Endodermal cell (in vitro differentiated cells): ENCODE measurements around the gene ZFP91. TPM values are rescaled to one million over a fixed set of nuclear protein-coding genes. Genes with fewer than 3 reads are reported as not detected.

Experiments used
- DNase-seq: peaks from one replicate; pipeline ENCODE4 v3.0.0-alpha.2; 2017
- H3K27ac ChIP-seq: 2 replicates; pipeline ENCODE4 v1.5.1; 2013; ENCODE audit warnings: mild to moderate bottlenecking, low read depth, low read length, moderate library complexity
- H3K27me3 ChIP-seq: 2 replicates; pipeline ENCODE4 v1.6.1; 2013; ENCODE audit warnings: mild to moderate bottlenecking, low read length, moderate library complexity; ENCODE audit not compliant: insufficient read depth, control insufficient read depth, poor library complexity, severe bottlenecking
- H3K36me3 ChIP-seq: 2 replicates; pipeline ENCODE4 v1.7.0; 2013; ENCODE audit warnings: mild to moderate bottlenecking, low read length, moderate library complexity; ENCODE audit not compliant: control insufficient read depth, insufficient read depth
- H3K4me1 ChIP-seq: one replicate; pipeline ENCODE4 v1.7.0; 2013; ENCODE audit warnings: low read length; ENCODE audit not compliant: control insufficient read depth, insufficient read depth
- H3K4me3 ChIP-seq: 2 replicates; pipeline ENCODE4 v1.5.1; 2013; ENCODE audit warnings: mild to moderate bottlenecking, low read length, moderate library complexity
- H3K9ac ChIP-seq: 2 replicates; pipeline ENCODE4 v1.6.1; 2013; ENCODE audit warnings: mild to moderate bottlenecking, low read length, moderate library complexity; ENCODE audit not compliant: poor library complexity, severe bottlenecking; ENCODE audit errors: extremely low read depth
- H3K9me3 ChIP-seq: 2 replicates; pipeline ENCODE4 v1.6.1; 2013; ENCODE audit warnings: mild to moderate bottlenecking, low read length, moderate library complexity; ENCODE audit not compliant: control insufficient read depth
- H3K27ac Mint-ChIP-seq: 2 replicates; pipeline ENCODE4 v1.8.0; 2020; ENCODE audit warnings: mixed read lengths
- H3K27me3 Mint-ChIP-seq: 2 replicates; pipeline ENCODE4 v1.8.0; 2021; ENCODE audit warnings: mild to moderate bottlenecking, mixed read lengths; ENCODE audit not compliant: insufficient read depth
- H3K36me3 Mint-ChIP-seq: 2 replicates; pipeline ENCODE4 v1.8.0; 2020; ENCODE audit warnings: low read depth, mixed read lengths
- H3K4me1 Mint-ChIP-seq: 2 replicates; pipeline ENCODE4 v1.8.0; 2020; ENCODE audit warnings: mixed read lengths
- H3K4me3 Mint-ChIP-seq: 2 replicates; pipeline ENCODE4 v1.8.0; 2020; ENCODE audit warnings: mild to moderate bottlenecking, moderate library complexity, mixed read lengths
- H3K9me3 Mint-ChIP-seq: 2 replicates; pipeline ENCODE4 v1.8.0; 2020; ENCODE audit warnings: mild to moderate bottlenecking, mixed read lengths
- WGBS, 2 experiments: methylation state at CpG; one replicate each; pipeline versions ENCODE4 v1.1.5 to v1.1.7; 2013; ENCODE audit warnings: missing lambda C conversion rate in 2 of 2, mixed read lengths in 1 of 2; ENCODE audit not compliant: insufficient coverage in 1 of 2, insufficient read length in 1 of 2; 5-methylcytosine and 5-hydroxymethylcytosine counted together
- total RNA-seq, 2 donors: library from RNA; stranded (reverse); fragmentation: NEBNext Ultra II Directional in 1 of 2; extraction: Animal tissue kit (Norgen Biotek cat#: 25700) in 1 of 2; gene quantifications; 2 replicates in 1 of 2; 3 replicates in 1 of 2; pipeline ENCODE4 v1.2.1, GENCODE V29; 2021
- TF ChIP-seq, protein P1 (sequence below): fragments of 200-600 bp; sonication (generic); conservative IDR thresholded peaks from 2 replicates; pipeline ENCODE4 v1.5.0; 2021; ENCODE audit warnings: antibody characterized with exemption, mild to moderate bottlenecking

ZFP91 gene
- total RNA-seq, 2 donors from 2014 or later: 28.0 to 31.0 TPM

DNA sequence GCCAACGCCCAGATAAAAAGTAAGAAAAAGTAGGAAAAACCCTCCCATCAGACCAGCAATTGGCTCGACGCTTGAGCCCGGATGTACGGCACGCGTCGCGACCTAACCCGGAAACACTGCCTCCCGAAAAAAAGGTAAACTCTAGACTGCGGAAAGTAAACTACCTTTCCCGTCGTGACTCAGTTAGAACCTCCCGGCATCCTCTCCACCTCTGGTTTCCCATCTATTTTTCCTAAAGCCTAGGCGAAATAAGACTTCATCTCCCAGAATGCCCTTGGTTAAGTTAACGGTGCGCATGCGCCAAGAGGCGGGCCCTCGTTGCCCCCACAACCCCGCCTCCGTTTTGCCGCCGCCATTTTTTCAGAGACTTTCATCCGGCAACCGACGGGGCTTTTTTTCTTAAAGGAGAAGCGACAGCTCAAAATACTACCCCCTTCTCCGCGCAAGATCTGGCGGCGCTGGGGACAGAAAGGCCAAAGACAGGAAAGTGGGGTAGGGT, 678 bp upstream of the ZFP91 start:
- Mint-ChIP-seq H3K27ac (peak overlapping the region; percentile 100), H3K36me3 (peaks cover 4% of the 10 kb centered on the region), H3K9me3 (no peaks in the 10 kb centered on the region), H3K4me1 (peaks cover 40% of the 10 kb centered on the region), H3K27me3 (no peaks in the 10 kb centered on the region), H3K4me3 (peak overlapping the region; percentile 96)
- H3K36me3 ChIP-seq: peaks cover 5% of the 10 kb centered on the region
- TF ChIP-seq, protein P1, sequence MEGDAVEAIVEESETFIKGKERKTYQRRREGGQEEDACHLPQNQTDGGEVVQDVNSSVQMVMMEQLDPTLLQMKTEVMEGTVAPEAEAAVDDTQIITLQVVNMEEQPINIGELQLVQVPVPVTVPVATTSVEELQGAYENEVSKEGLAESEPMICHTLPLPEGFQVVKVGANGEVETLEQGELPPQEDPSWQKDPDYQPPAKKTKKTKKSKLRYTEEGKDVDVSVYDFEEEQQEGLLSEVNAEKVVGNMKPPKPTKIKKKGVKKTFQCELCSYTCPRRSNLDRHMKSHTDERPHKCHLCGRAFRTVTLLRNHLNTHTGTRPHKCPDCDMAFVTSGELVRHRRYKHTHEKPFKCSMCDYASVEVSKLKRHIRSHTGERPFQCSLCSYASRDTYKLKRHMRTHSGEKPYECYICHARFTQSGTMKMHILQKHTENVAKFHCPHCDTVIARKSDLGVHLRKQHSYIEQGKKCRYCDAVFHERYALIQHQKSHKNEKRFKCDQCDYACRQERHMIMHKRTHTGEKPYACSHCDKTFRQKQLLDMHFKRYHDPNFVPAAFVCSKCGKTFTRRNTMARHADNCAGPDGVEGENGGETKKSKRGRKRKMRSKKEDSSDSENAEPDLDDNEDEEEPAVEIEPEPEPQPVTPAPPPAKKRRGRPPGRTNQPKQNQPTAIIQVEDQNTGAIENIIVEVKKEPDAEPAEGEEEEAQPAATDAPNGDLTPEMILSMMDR: no peak
- WGBS, 2 experiments: 0% methylated on average over 15 to 33 of the region's 33 CpGs
- DNase-seq: peak; percentile 95
- no peaks in the 10 kb centered on the region for H3K4me1 ChIP-seq
- peak overlapping the region; percentile 91 for H3K4me3 ChIP-seq
- H3K27me3 ChIP-seq: no peaks in the 10 kb centered on the region
- H3K27ac ChIP-seq: peak overlapping the region; percentile 100
- H3K9me3 ChIP-seq: no peaks in the 10 kb centered on the region
- H3K9ac ChIP-seq: peak overlapping the region; percentile 100

DNA sequence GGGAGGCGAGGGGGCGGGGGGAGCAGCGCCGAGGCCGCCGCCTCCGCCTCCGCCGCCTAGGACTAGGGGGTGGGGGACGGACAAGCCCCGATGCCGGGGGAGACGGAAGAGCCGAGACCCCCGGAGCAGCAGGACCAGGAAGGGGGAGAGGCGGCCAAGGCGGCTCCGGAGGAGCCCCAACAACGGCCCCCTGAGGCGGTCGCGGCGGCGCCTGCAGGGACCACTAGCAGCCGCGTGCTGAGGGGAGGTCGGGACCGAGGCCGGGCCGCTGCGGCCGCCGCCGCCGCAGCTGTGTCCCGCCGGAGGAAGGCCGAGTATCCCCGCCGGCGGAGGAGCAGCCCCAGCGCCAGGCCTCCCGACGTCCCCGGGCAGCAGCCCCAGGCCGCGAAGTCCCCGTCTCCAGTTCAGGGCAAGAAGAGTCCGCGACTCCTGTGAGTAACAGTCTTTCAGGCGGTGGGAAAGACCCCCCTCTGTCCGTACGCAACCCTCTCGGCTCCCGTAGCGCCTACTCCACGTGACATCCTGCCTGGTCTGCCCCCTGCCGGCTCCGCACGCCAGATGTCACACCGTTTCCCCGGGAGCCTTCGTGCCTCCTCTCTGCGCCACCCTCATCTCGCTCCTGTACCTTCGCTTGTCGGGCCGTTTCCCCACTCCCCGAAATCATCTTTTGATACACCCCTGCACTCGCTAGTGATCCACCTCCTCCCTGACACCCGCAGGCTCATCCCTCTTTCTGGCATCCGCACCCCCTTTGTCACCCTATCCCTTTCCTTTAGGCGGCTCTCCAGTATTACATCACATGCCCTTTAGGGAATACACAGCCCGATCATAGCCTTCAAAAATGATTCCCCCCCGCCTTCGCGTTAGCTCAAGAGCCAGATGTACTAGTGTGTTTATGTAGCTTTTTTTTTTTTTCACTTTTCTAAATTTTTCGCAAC, 598 bp downstream of the ZFP91 start:
- Histone ChIP-seq H3K27ac (peak overlapping the region; percentile 95), H3K9me3 (no peaks in the 10 kb centered on the region), H3K36me3 (peaks cover 5% of the 10 kb centered on the region), H3K27me3 (no peaks in the 10 kb centered on the region), H3K4me1 (no peaks in the 10 kb centered on the region), H3K9ac (peak overlapping the region; percentile 96), H3K4me3 (peak overlapping the region; percentile 97)
- DNase-seq: peak; percentile 95
- peak overlapping the region; percentile 97 for H3K27ac Mint-ChIP-seq
- TF ChIP-seq, protein P1: peak; percentile 80
- H3K9me3 Mint-ChIP-seq: no peaks in the 10 kb centered on the region
- no peaks in the 10 kb centered on the region for H3K27me3 Mint-ChIP-seq
- 0% methylated on average over 16 to 77 of the region's 78 CpGs for WGBS, 2 experiments
- peaks cover 4% of the 10 kb centered on the region for H3K36me3 Mint-ChIP-seq
- peaks cover 30% of the 10 kb centered on the region for H3K4me1 Mint-ChIP-seq
- H3K4me3 Mint-ChIP-seq: peak overlapping the region; percentile 96

DNA sequence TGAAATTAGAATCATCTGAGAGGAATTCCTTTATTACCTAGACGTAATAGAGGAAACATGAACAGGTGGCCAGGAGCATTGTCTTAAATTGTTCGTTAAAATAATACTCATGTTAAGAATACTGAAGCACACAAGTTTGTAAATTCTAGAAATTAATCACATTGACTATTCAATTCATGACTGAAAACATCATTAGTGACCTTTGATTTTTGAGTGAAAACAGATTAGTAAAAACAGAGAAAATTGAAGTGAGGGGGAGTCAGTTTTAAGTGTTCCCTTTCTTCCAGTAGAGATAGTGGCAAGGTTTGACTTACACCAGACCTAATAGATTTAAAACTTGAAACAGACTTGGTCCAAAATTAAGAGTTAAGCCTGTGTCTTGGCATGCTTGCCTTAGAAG, 1.4 kb downstream of the ZFP91 start:
- Histone ChIP-seq H3K4me1 (no peaks in the 10 kb centered on the region), H3K4me3 (peak overlapping the region; percentile 97), H3K27ac (peak overlapping the region; percentile 95), H3K9ac (peak overlapping the region; percentile 96), H3K36me3 (peaks cover 10% of the 10 kb centered on the region), H3K27me3 (no peaks in the 10 kb centered on the region), H3K9me3 (no peaks in the 10 kb centered on the region)
- H3K9me3 Mint-ChIP-seq: no peaks in the 10 kb centered on the region
- H3K4me1 Mint-ChIP-seq: peaks cover 28% of the 10 kb centered on the region
- peak overlapping the region; percentile 96 for H3K4me3 Mint-ChIP-seq
- no peak overlapping the region for H3K27ac Mint-ChIP-seq
- 38% methylated on average over 2 of the region's 2 CpGs; no CpG with 5 or more reads in 1 of the 2 experiments for WGBS, 2 experiments
- no peaks in the 10 kb centered on the region for H3K27me3 Mint-ChIP-seq
- TF ChIP-seq, protein P1: no peak
- DNase-seq: no peak
- H3K36me3 Mint-ChIP-seq: peaks cover 4% of the 10 kb centered on the region
